ENCODE measurements around the gene GPR162. TPM values are rescaled to one million over a fixed set of nuclear protein-coding genes. Genes with fewer than 3 reads are reported as not detected.
A peak's percentile ranks its signal among the peaks of the same experiment; 100 is the strongest.

Gene GPR162
- total RNA-seq, 1 donor from 2014 or later: not detected

DNA sequence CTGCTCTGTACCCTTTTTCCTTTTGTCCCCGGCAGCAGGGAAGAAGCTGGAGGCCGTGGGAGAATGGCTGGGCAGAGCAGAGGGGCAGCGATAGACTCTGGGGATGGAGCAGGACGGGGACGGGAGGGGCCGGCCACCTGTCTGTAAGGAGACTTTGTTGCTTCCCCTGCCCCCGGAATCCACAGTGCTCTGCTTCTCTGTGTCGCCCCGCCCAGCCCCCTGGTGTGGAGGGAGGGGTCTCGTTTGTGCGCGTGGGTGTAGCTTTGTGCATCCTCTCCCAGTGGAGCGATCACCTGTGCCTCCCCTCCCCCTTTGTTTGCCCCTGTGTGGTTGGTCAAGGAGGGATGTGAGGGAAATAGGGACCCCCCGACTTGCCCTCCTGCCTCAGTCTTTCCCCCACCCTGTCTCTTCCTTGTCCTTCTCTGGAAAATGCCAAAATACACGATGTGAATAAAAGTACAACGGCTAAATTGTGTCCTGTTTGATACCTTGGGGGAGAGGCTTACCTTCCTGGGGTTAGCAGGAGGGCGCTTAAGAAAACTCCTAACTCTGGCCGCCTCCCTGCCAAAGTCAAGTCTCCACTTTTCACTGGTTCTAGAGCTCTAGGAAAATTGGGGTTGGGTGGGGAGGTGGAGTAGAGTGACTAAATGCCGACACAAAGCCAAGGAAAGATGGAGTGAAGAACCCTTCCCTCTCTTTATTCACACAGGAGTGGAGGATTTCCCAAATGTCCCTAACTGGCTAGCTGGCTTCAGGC is 44.7 kb downstream of the GPR162 start:
- peak; percentile 94 for FAIRE-seq
- H3K27me3 ChIP-seq (ENCODE audit: control insufficient read depth, insufficient read depth, low read length): no peaks in the 10 kb centered on the region
- peaks cover 36% of the 10 kb centered on the region for H3K36me3 ChIP-seq (ENCODE audit: control insufficient read depth, insufficient read depth, low read length)
- no peak overlapping the region for H3K4me3 ChIP-seq (ENCODE audit: low read depth, low read length)
- no peak for DNase-seq (ENCODE audit: low read depth)
- no peak for TF ChIP-seq CTCF (IDR thresholded peaks at IDR 0.05; ENCODE audit: insufficient read depth, low read length, severe bottlenecking)

GRCh38 chr12:6866920-6867412 is 45.3 kb downstream of the GPR162 start:
- TF ChIP-seq CTCF (IDR thresholded peaks at IDR 0.05; ENCODE audit: insufficient read depth, low read length, severe bottlenecking): no peak

DNA sequence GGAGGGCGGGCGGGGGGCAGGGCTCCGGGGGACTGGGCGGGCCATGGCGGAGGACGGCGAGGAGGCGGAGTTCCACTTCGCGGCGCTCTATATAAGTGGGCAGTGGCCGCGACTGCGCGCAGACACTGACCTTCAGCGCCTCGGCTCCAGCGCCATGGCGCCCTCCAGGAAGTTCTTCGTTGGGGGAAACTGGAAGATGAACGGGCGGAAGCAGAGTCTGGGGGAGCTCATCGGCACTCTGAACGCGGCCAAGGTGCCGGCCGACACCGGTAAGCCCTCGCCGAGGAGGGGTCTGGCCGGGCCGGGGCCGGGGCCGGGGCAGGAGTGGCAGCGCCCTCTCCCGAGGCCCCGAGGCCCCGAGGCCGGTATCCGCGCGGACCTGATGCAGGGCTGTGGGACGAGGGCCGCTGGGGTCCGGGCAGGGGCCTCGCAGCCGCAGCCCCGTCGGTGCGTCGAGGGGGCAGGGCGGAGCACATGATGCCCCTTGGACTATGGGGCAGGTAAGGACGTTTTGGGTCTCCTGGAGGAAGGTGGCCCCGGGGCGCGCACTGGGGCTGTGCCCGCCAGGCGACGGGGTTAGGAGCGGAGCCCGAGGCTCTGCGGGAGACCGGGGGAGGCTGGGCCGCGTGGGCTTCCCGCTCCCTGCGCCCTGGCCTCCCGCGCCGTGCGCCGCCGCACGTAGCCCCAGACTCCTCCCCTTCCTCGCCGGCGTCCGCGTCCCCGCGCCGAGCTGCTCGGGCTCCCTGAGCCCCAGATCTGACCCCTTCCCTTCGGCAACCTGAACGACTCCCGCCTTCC is 46.0 kb downstream of the GPR162 start, which contains the start of gene TPI1:
Gene TPI1, plus strand, starts transcription at position 119 of the 798 bp plus-strand sequence. Its CDS starts 36 bp downstream, at position 155.
- no peaks in the 10 kb centered on the region for H3K27me3 ChIP-seq (ENCODE audit: control insufficient read depth, insufficient read depth, low read length)
- peak; percentile 46 for DNase-seq (ENCODE audit: low read depth)

More at GRCh38 chr12:6866920-6867412, 45.3 kb downstream of the GPR162 start:
- Histone ChIP-seq H3K4me3 (ENCODE audit: low read depth, low read length) (peak overlapping the region; percentile 91), H3K36me3 (ENCODE audit: control insufficient read depth, insufficient read depth, low read length) (peaks cover 31% of the 10 kb centered on the region), H3K27me3 (ENCODE audit: control insufficient read depth, insufficient read depth, low read length) (no peaks in the 10 kb centered on the region)
- FAIRE-seq (no peak), DNase-seq (ENCODE audit: low read depth) (no peak)

GRCh38 chr12:6868211-6869048 is 46.8 kb downstream of the GPR162 start:
- DNase-seq (ENCODE audit: low read depth) (no peak), FAIRE-seq (no peak)
- peak; percentile 9 for TF ChIP-seq CTCF (IDR thresholded peaks at IDR 0.05; ENCODE audit: insufficient read depth, low read length, severe bottlenecking)
- Histone ChIP-seq H3K27me3 (ENCODE audit: control insufficient read depth, insufficient read depth, low read length) (no peaks in the 10 kb centered on the region), H3K36me3 (ENCODE audit: control insufficient read depth, insufficient read depth, low read length) (peaks cover 25% of the 10 kb centered on the region), H3K4me3 (ENCODE audit: low read depth, low read length) (peak overlapping the region; percentile 91)

More for the DNA sequence above, 46.0 kb downstream of the GPR162 start, which contains the start of gene TPI1:
- Histone ChIP-seq H3K4me3 (ENCODE audit: low read depth, low read length) (peak within 1 kb of the TSS; percentile 91), H3K36me3 (ENCODE audit: control insufficient read depth, insufficient read depth, low read length) (peaks cover 31% of the 10 kb centered on the region)
- no peak for FAIRE-seq
- TF ChIP-seq CTCF (IDR thresholded peaks at IDR 0.05; ENCODE audit: insufficient read depth, low read length, severe bottlenecking): no peak
